OCI-LY1 (cell line): Measurements from ENCODE around the gene ANTXR1.

Experiments
- CTCF ChIP-seq: fragments of 200-600 bp; sonication (generic), shearing (Covaris generic); IDR thresholded peaks from 2 replicates; pipeline ENCODE4 v1.5.1; 2017; ENCODE audit warnings: mild to moderate bottlenecking, antibody characterized with exemption, low read length, moderate library complexity, mixed read lengths
- EZH2 ChIP-seq: fragments of 200-600 bp; sonication (generic), shearing (Covaris generic); IDR thresholded peaks from 2 replicates; pipeline ENCODE4 v1.8.0; 2017; ENCODE audit warnings: borderline replicate concordance, mixed run types, mild to moderate bottlenecking, antibody characterized with exemption, low read length, moderate library complexity, mixed read lengths

- no peak for TF ChIP-seq CTCF
- no peak for TF ChIP-seq EZH2
Measured at GRCh38 chr2:69092857-69093256, 79.9 kb downstream of the ANTXR1 start.
